ENCODE measurements around the gene CABCOCO1. TPM values are rescaled to one million over a fixed set of nuclear protein-coding genes. Genes with fewer than 3 reads are reported as not detected.

The CABCOCO1 gene
- polyA plus RNA-seq, 1 of the 3 experiments (the other 2 are of a cell fraction), result 0.71 TPM

DNA sequence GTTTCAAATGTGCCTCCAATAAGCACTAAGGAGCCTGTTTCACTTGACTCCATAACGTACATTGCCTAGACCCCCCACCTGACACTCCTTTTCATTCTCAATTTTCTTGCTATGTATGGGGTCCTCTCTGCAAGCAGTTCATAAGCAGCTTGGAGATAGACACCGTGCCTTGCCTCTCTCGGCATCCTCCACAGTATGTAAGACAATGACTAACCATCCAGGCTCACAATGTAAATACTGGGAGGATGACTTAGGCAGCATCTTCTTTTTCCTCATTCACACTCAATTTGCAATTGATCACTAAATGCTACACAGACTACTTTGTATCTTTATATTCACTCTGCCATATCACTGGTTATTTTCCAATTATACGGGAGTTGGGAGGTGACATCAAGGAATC, 22.8 kb upstream of the CABCOCO1 start:
- Histone ChIP-seq H3K9ac (no peak overlapping the region), H3K27ac (ENCODE audit: low read depth in 2 of 2, low read length in 1 of 2) (no peak overlapping the region), H3K9me2 (no peaks in the 10 kb centered on the region), H3K27me3 (ENCODE audit: insufficient read depth) (no peaks in the 10 kb centered on the region), H2AFZ (ENCODE audit: low read depth) (no peak overlapping the region), H3K9me3 (no peaks in the 10 kb centered on the region), H3K4me2 (no peak overlapping the region), H3K4me1 (ENCODE audit: control insufficient read depth in 1 of 2, insufficient read depth in 2 of 2, low read depth in 1 of 2, low read length in 1 of 2) (peaks cover 5 to 27% of the 10 kb centered on the region in 2 experiments; a peak in 3 of 4 replicates), H3K36me3 (replicated peaks in 1 of 2; ENCODE audit: control insufficient read depth in 1 of 2, insufficient read depth in 2 of 2, low read length in 1 of 2) (no peaks in the 10 kb centered on the region), H3K79me2 (ENCODE audit: insufficient read depth) (no peaks in the 10 kb centered on the region), H3K4me3 (ENCODE audit: low read depth in 2 of 2, low read length in 1 of 2) (no peak overlapping the region), H3F3A (replicated peaks; ENCODE audit: insufficient read depth) (peaks cover 6% of the 10 kb centered on the region), H4K20me1 (ENCODE audit: insufficient read depth) (no peaks in the 10 kb centered on the region)
- TF ChIP-seq, protein P1, sequence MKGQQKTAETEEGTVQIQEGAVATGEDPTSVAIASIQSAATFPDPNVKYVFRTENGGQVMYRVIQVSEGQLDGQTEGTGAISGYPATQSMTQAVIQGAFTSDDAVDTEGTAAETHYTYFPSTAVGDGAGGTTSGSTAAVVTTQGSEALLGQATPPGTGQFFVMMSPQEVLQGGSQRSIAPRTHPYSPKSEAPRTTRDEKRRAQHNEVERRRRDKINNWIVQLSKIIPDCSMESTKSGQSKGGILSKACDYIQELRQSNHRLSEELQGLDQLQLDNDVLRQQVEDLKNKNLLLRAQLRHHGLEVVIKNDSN (IDR thresholded peaks at IDR 0.05; ENCODE audit: borderline replicate concordance, low read depth), result no peak
- TF ChIP-seq, protein P2, sequence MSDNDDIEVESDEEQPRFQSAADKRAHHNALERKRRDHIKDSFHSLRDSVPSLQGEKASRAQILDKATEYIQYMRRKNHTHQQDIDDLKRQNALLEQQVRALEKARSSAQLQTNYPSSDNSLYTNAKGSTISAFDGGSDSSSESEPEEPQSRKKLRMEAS (IDR thresholded peaks at IDR 0.05; ENCODE audit: low read depth), result no peak
- TF ChIP-seq EZH2phosphoT487 (IDR thresholded peaks at IDR 0.05; ENCODE audit: borderline replicate concordance, low read depth) (no peak), MXI1 (IDR thresholded peaks at IDR 0.05; ENCODE audit: low read depth, low read length) (no peak), FOXM1 (IDR thresholded peaks at IDR 0.05; ENCODE audit: low read depth) (no peak)
- TF ChIP-seq, protein P3, sequence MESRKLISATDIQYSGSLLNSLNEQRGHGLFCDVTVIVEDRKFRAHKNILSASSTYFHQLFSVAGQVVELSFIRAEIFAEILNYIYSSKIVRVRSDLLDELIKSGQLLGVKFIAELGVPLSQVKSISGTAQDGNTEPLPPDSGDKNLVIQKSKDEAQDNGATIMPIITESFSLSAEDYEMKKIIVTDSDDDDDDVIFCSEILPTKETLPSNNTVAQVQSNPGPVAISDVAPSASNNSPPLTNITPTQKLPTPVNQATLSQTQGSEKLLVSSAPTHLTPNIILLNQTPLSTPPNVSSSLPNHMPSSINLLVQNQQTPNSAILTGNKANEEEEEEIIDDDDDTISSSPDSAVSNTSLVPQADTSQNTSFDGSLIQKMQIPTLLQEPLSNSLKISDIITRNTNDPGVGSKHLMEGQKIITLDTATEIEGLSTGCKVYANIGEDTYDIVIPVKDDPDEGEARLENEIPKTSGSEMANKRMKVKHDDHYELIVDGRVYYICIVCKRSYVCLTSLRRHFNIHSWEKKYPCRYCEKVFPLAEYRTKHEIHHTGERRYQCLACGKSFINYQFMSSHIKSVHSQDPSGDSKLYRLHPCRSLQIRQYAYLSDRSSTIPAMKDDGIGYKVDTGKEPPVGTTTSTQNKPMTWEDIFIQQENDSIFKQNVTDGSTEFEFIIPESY (IDR thresholded peaks at IDR 0.05; ENCODE audit: borderline replicate concordance, low read depth), result no peak
- ChIA-PET CTCF (interaction anchor here (1.0 to 1.2 kb wide), 2 partner anchors 11 to 14 kb away, joined by 3 read pairs; no protein-coding TSS in a partner anchor), POLR2A (no interaction called here)
- no peak for DNase-seq
- WGBS (ENCODE audit: low lambda C conversion rate), result 84% methylated on average over 4 of the region's 4 CpGs

DNA sequence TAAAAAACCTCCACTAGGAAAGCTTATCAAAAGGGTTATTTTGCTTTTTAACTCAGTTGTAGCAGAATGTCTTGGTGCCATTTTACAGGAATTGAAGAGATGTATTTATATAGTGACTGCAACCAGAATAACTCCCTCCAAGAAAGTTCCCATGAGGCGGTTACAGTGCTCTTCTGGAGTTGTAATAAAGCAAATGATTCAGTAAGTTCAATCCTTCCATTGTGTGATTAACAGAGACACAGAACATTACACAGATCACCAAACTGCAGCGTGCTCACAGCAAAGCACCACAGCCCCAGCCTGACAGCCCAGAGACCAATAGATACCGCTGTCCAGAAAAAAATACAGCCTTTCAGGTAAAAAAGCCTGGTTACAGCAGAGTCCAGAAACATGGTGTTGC, 21.9 kb upstream of the CABCOCO1 start:
- Histone ChIP-seq H4K20me1 (ENCODE audit: insufficient read depth) (no peaks in the 10 kb centered on the region), H3K27me3 (ENCODE audit: insufficient read depth) (no peaks in the 10 kb centered on the region), H3K4me1 (ENCODE audit: control insufficient read depth in 1 of 2, insufficient read depth in 2 of 2, low read depth in 1 of 2, low read length in 1 of 2) (peaks cover 5 to 18% of the 10 kb centered on the region in 2 experiments; a peak in 3 of 4 replicates), H3K4me2 (no peak overlapping the region), H2AFZ (ENCODE audit: low read depth) (no peak overlapping the region), H3K9me2 (no peaks in the 10 kb centered on the region), H3K9me3 (no peaks in the 10 kb centered on the region), H3K9ac (no peak overlapping the region), H3K79me2 (ENCODE audit: insufficient read depth) (no peaks in the 10 kb centered on the region), H3K36me3 (replicated peaks in 1 of 2; ENCODE audit: control insufficient read depth in 1 of 2, insufficient read depth in 2 of 2, low read length in 1 of 2) (no peaks in the 10 kb centered on the region), H3F3A (replicated peaks; ENCODE audit: insufficient read depth) (peaks cover under 1% of the 10 kb centered on the region), H3K27ac (ENCODE audit: low read depth in 2 of 2, low read length in 1 of 2) (no peak overlapping the region), H3K4me3 (ENCODE audit: low read depth in 2 of 2, low read length in 1 of 2) (no peak overlapping the region)
- CTCF ChIA-PET, result no interaction called here
- TF ChIP-seq, protein P2 (IDR thresholded peaks at IDR 0.05; ENCODE audit: low read depth), result no peak
- no peak for TF ChIP-seq GATA2 (CRISPR knock-in tag; IDR thresholded peaks at IDR 0.05)
- TF ChIP-seq, protein P4, sequence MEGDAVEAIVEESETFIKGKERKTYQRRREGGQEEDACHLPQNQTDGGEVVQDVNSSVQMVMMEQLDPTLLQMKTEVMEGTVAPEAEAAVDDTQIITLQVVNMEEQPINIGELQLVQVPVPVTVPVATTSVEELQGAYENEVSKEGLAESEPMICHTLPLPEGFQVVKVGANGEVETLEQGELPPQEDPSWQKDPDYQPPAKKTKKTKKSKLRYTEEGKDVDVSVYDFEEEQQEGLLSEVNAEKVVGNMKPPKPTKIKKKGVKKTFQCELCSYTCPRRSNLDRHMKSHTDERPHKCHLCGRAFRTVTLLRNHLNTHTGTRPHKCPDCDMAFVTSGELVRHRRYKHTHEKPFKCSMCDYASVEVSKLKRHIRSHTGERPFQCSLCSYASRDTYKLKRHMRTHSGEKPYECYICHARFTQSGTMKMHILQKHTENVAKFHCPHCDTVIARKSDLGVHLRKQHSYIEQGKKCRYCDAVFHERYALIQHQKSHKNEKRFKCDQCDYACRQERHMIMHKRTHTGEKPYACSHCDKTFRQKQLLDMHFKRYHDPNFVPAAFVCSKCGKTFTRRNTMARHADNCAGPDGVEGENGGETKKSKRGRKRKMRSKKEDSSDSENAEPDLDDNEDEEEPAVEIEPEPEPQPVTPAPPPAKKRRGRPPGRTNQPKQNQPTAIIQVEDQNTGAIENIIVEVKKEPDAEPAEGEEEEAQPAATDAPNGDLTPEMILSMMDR (IDR thresholded peaks at IDR 0.05), result no peak
- no peak for TF ChIP-seq CHD2 (IDR thresholded peaks at IDR 0.05; ENCODE audit: low read length, partially characterized antibody)
- TF ChIP-seq FOXM1 (IDR thresholded peaks at IDR 0.05; ENCODE audit: low read depth), result no peak
- TF ChIP-seq ELF1 (IDR thresholded peaks at IDR 0.05), result no peak
- TF ChIP-seq, protein P5, sequence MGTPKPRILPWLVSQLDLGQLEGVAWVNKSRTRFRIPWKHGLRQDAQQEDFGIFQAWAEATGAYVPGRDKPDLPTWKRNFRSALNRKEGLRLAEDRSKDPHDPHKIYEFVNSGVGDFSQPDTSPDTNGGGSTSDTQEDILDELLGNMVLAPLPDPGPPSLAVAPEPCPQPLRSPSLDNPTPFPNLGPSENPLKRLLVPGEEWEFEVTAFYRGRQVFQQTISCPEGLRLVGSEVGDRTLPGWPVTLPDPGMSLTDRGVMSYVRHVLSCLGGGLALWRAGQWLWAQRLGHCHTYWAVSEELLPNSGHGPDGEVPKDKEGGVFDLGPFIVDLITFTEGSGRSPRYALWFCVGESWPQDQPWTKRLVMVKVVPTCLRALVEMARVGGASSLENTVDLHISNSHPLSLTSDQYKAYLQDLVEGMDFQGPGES (IDR thresholded peaks at IDR 0.05; ENCODE audit: low read depth, low read length), result no peak
- TF ChIP-seq GABPA (IDR thresholded peaks at IDR 0.05; ENCODE audit: low read depth), result no peak
- TF ChIP-seq TAF1 (IDR thresholded peaks at IDR 0.05; ENCODE audit: borderline replicate concordance, low read depth, low read length), result no peak
- no peak for TF ChIP-seq JUND (IDR thresholded peaks at IDR 0.05)
- TF ChIP-seq RAD21 (IDR thresholded peaks at IDR 0.05; ENCODE audit: low read length), result no peak
- TF ChIP-seq, protein P6, sequence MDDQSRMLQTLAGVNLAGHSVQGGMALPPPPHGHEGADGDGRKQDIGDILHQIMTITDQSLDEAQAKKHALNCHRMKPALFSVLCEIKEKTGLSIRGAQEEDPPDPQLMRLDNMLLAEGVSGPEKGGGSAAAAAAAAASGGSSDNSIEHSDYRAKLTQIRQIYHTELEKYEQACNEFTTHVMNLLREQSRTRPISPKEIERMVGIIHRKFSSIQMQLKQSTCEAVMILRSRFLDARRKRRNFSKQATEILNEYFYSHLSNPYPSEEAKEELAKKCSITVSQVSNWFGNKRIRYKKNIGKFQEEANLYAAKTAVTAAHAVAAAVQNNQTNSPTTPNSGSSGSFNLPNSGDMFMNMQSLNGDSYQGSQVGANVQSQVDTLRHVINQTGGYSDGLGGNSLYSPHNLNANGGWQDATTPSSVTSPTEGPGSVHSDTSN (IDR thresholded peaks at IDR 0.05), result no peak
- TF ChIP-seq SMC3 (IDR thresholded peaks at IDR 0.05; ENCODE audit: low read depth, low read length), result no peak
- no peak for TF ChIP-seq MXI1 (IDR thresholded peaks at IDR 0.05; ENCODE audit: low read depth, low read length)
- TF ChIP-seq TEAD4 (IDR thresholded peaks at IDR 0.05; ENCODE audit: borderline replicate concordance, insufficient read depth), result no peak
- no peak for TF ChIP-seq POLR2AphosphoS5 (IDR thresholded peaks at IDR 0.05; ENCODE audit: low read depth, low read length)
- POLR2A ChIA-PET, result no interaction called here
- DNase-seq, result no peak
- WGBS (ENCODE audit: low lambda C conversion rate), result 84% methylated on average over 3 of the region's 3 CpGs
